ENCODE data around the gene HTR3D.

GRCh38 chr3:184059424-184059823, 27.9 kb downstream of the HTR3D start:
- no peak for TF ChIP-seq CTCF (IDR thresholded peaks at IDR 0.05; ENCODE audit: poor library complexity, severe bottlenecking)
- no peak for TF ChIP-seq EZH2 (IDR thresholded peaks at IDR 0.05; ENCODE audit: borderline replicate concordance, insufficient read depth, low read length, poor library complexity, severe bottlenecking)
- no peak for TF ChIP-seq SMC3 (conservative IDR thresholded peaks at IDR 0.05; ENCODE audit: poor library complexity)
